Right lobe of liver (tissue), 4 donors: Measurements from ENCODE around the gene DIP2A.
"Not testable (repeated sequence)": the region's sequence is repeated elsewhere in the genome, so short reads cannot be mapped to it uniquely, and the experiment has no call there.

Experiments
- CTCF ChIP-seq, 4 donors: fragments of 200-600 bp in 3 of 4; fragments of 450-650 bp in 1 of 4; IDR thresholded peaks; one replicate each; pipeline versions ENCODE4 v1.5.1 to v1.8.0; 2016 to 2022; ENCODE audit warnings: antibody characterized with exemption in 4 of 4, mild to moderate bottlenecking in 2 of 4
- POLR2A ChIP-seq: fragments of 450-650 bp; IDR thresholded peaks from one replicate; pipeline ENCODE4 v1.6.1; 2017; ENCODE audit warnings: antibody characterized with exemption, mild to moderate bottlenecking
- donor health status: DM: no; HTN: no; CAD: no.
- donor health status: DM: no; HTN: no; CAD: no.
- donor health status: DM: no; HTN: yes; CAD: no.

- TF ChIP-seq POLR2A; CTCF (IDR thresholded peaks at IDR 0.05): not testable (repeated sequence)
Measured at GRCh38 chr21:46448855-46449254, 9.8 kb upstream of the DIP2A start.
